SU-DHL-6 (cell line): ENCODE results near the gene SNX6.

ENCODE experiments used
- CTCF ChIP-seq: fragments of 200-600 bp; sonication (generic); IDR thresholded peaks from one replicate; pipeline ENCODE4 v1.5.1; 2017; ENCODE audit warnings: antibody characterized with exemption, mild to moderate bottlenecking, low read length, moderate library complexity; ENCODE audit not compliant: insufficient read depth, poor library complexity, severe bottlenecking
- EZH2phosphoT487 ChIP-seq: fragments of 200-600 bp; sonication (generic), shearing (Covaris generic); conservative IDR thresholded peaks from 2 replicates; pipeline ENCODE4 v1.6.1; 2018; ENCODE audit warnings: mild to moderate bottlenecking, antibody characterized with exemption, low read length, moderate library complexity, mixed read lengths

- no peak for TF ChIP-seq CTCF
- no peak for TF ChIP-seq EZH2phosphoT487
Measured at GRCh38 chr14:34629657-34630529, at the start of gene SNX6.
